COLO668 (cell line): ENCODE data around the gene HPSE.

ENCODE experiments used
- DNase-seq: peaks from one replicate; lab custom pipeline; 2025; ENCODE audit not compliant: unreplicated experiment; lab: John Stamatoyannopoulos, UW

Gene HPSE

GRCh38 chr4:83250687-83251446 is 83.8 kb downstream of the HPSE start:
- DNase-seq, result no peak

- no peak for DNase-seq
Measured at GRCh38 chr4:83248486-83248885, 86.2 kb downstream of the HPSE start.

GRCh38 chr4:83247415-83248357 is 87.0 kb downstream of the HPSE start:
- no peak for DNase-seq
